Superior temporal gyrus (tissue), 1 donor: ENCODE data around the gene NDUFAF2.
"Not testable (repeated sequence)": the region's sequence is repeated elsewhere in the genome, so short reads cannot be mapped to it uniquely, and the experiment has no call there.

Source experiments
- DNase-seq: peaks from one replicate; pipeline ENCODE4 v3.0.0-alpha.2; 2016; ENCODE audit errors: extremely low spot score

The NDUFAF2 gene

GRCh38 chr5:60944904-60945812, at the start of gene NDUFAF2, which contains the start of gene ERCC8:
NDUFAF2 (plus strand) TSS chr5:60945205; CDS start chr5:60945256, 51 bp downstream.
ERCC8 (minus strand) TSS chr5:60945070; CDS start chr5:60945008, 62 bp downstream.
- peak; percentile 97 for DNase-seq

GRCh38 chr5:60896991-60897390, 48.0 kb upstream of the NDUFAF2 start:
- no peak for DNase-seq

- DNase-seq: peak; percentile 79
These were observed 41.6 kb upstream of the NDUFAF2 start for GRCh38 chr5:60903356-60903755.

- DNase-seq: no peak
These were observed 28.4 kb upstream of the NDUFAF2 start for GRCh38 chr5:60916646-60917045.

- DNase-seq: no peak
These were observed 26.5 kb upstream of the NDUFAF2 start for GRCh38 chr5:60918466-60918865.

GRCh38 chr5:60927450-60927849, 17.6 kb upstream of the NDUFAF2 start:
- DNase-seq: no peak

GRCh38 chr5:60929024-60929423, 16.0 kb upstream of the NDUFAF2 start:
- DNase-seq: peak; percentile 39

GRCh38 chr5:60943624-60944023, 1.4 kb upstream of the NDUFAF2 start:
- no peak for DNase-seq

- DNase-seq: peak; percentile 49
These were observed 795 bp downstream of the NDUFAF2 start for GRCh38 chr5:60945813-60946187.

- DNase-seq: no peak
These were observed 3.7 kb downstream of the NDUFAF2 start for GRCh38 chr5:60948738-60949137.

GRCh38 chr5:60955239-60955638, 10.2 kb downstream of the NDUFAF2 start:
- no peak for DNase-seq

- DNase-seq: no peak
These were observed 13.1 kb downstream of the NDUFAF2 start for GRCh38 chr5:60958088-60958487.

GRCh38 chr5:60958712-60959111, 13.7 kb downstream of the NDUFAF2 start:
- no peak for DNase-seq

- DNase-seq: peak; percentile 83
These were observed 14.2 kb downstream of the NDUFAF2 start for GRCh38 chr5:60959156-60959555.

- DNase-seq: peak; percentile 51
These were observed 15.6 kb downstream of the NDUFAF2 start for GRCh38 chr5:60960591-60960990.

- no peak for DNase-seq
These were observed 16.7 kb downstream of the NDUFAF2 start for GRCh38 chr5:60961685-60962084.

- DNase-seq: no peak
These were observed 27.2 kb downstream of the NDUFAF2 start for GRCh38 chr5:60972231-60972630.

GRCh38 chr5:60977956-60978737, 33.1 kb downstream of the NDUFAF2 start:
- no peak for DNase-seq

GRCh38 chr5:60978968-60979367, 34.0 kb downstream of the NDUFAF2 start:
- DNase-seq: no peak

- DNase-seq: no peak
These were observed 35.5 kb downstream of the NDUFAF2 start for GRCh38 chr5:60980511-60980910.

GRCh38 chr5:60982127-60982526, 37.1 kb downstream of the NDUFAF2 start:
- not testable (repeated sequence) for DNase-seq

GRCh38 chr5:60989790-60990189, 44.8 kb downstream of the NDUFAF2 start:
- DNase-seq: no peak

GRCh38 chr5:60992871-60993270, 47.9 kb downstream of the NDUFAF2 start:
- no peak for DNase-seq
